ENCODE measurements around the gene NEURL2. TPM values are rescaled to one million over a fixed set of nuclear protein-coding genes. Genes with fewer than 3 reads are reported as not detected.
"Not testable (repeated sequence)": the region's sequence is repeated elsewhere in the genome, so short reads cannot be mapped to it uniquely, and the experiment has no call there.

The NEURL2 gene
- total RNA-seq, 1 donor from 2014 or later, result 6.9 TPM

- H3K4me3 ChIP-seq (ENCODE audit: low read depth, low read length), result no peak overlapping the region
- DNase-seq (ENCODE audit: low read depth), result no peak
- no peak for TF ChIP-seq CTCF (conservative IDR thresholded peaks at IDR 0.05; ENCODE audit: low read depth, low read length)
Measured at GRCh38 chr20:45878076-45878761, 12.8 kb downstream of the NEURL2 start.

- DNase-seq (ENCODE audit: low read depth), result no peak
- no peak overlapping the region for H3K4me3 ChIP-seq (ENCODE audit: low read depth, low read length)
- no peak for TF ChIP-seq CTCF (conservative IDR thresholded peaks at IDR 0.05; ENCODE audit: low read depth, low read length)
Measured at GRCh38 chr20:45874576-45874975, 16.4 kb downstream of the NEURL2 start.

GRCh38 chr20:45874104-45874481 lies 16.9 kb downstream of the NEURL2 start:
- H3K4me3 ChIP-seq (ENCODE audit: low read depth, low read length); DNase-seq (ENCODE audit: low read depth): not testable (repeated sequence)

GRCh38 chr20:45873409-45874103 lies 17.5 kb downstream of the NEURL2 start:
- DNase-seq (ENCODE audit: low read depth), result no peak
- TF ChIP-seq CTCF (conservative IDR thresholded peaks at IDR 0.05; ENCODE audit: low read depth, low read length), result no peak

GRCh38 chr20:45872626-45873025 lies 18.4 kb downstream of the NEURL2 start:
- no peak for DNase-seq (ENCODE audit: low read depth)
- no peak for TF ChIP-seq CTCF (conservative IDR thresholded peaks at IDR 0.05; ENCODE audit: low read depth, low read length)

More at GRCh38 chr20:45873409-45874103, 17.5 kb downstream of the NEURL2 start:
- no peak overlapping the region for H3K4me3 ChIP-seq (ENCODE audit: low read depth, low read length)

GRCh38 chr20:45867819-45868176 lies 23.2 kb downstream of the NEURL2 start:
- DNase-seq (ENCODE audit: low read depth), result no peak
- no peak for TF ChIP-seq CTCF (conservative IDR thresholded peaks at IDR 0.05; ENCODE audit: low read depth, low read length)
- H3K4me3 ChIP-seq (ENCODE audit: low read depth, low read length), result no peak overlapping the region

More at GRCh38 chr20:45872626-45873025, 18.4 kb downstream of the NEURL2 start:
- no peak overlapping the region for H3K4me3 ChIP-seq (ENCODE audit: low read depth, low read length)

- H3K4me3 ChIP-seq (ENCODE audit: low read depth, low read length), result no peak overlapping the region
- no peak for TF ChIP-seq CTCF (conservative IDR thresholded peaks at IDR 0.05; ENCODE audit: low read depth, low read length)
- no peak for DNase-seq (ENCODE audit: low read depth)
Measured at GRCh38 chr20:45867136-45867818, 23.7 kb downstream of the NEURL2 start.
